Progenitor cell of endocrine pancreas (in vitro differentiated cells): ENCODE data around the gene ECHDC1. TPM values are rescaled to one million over a fixed set of nuclear protein-coding genes. Genes with fewer than 3 reads are reported as not detected.

Experiments
- DNase-seq: peaks from one replicate; pipeline ENCODE4 v3.0.0; 2021; ENCODE audit warnings: low spot score; ENCODE audit not compliant: unreplicated experiment
- H3K27ac Mint-ChIP-seq: 2 replicates; pipeline ENCODE4 v1.8.0; 2021; ENCODE audit warnings: mild to moderate bottlenecking, moderate library complexity, mixed read lengths
- H3K27me3 Mint-ChIP-seq: 2 replicates; pipeline ENCODE4 v1.8.0; 2021; ENCODE audit warnings: mixed read lengths
- H3K36me3 Mint-ChIP-seq: 2 replicates; pipeline ENCODE4 v1.8.0; 2022; ENCODE audit warnings: mixed read lengths; ENCODE audit not compliant: insufficient read depth
- H3K4me1 Mint-ChIP-seq: 2 replicates; pipeline ENCODE4 v1.8.0; 2021; ENCODE audit warnings: low read depth, mixed read lengths
- H3K4me3 Mint-ChIP-seq: 2 replicates; pipeline ENCODE4 v1.8.0; 2021; ENCODE audit warnings: low read depth, mild to moderate bottlenecking, moderate library complexity, mixed read lengths
- H3K9me3 Mint-ChIP-seq: 2 replicates; pipeline ENCODE4 v1.8.0; 2021; ENCODE audit warnings: low read depth, mixed read lengths
- total RNA-seq: library from RNA; stranded (reverse); gene quantifications from 2 replicates; pipeline ENCODE4 v1.2.1, GENCODE V29; 2021
- TF ChIP-seq, protein P1 (sequence below): fragments of 200-600 bp; sonication (generic); IDR thresholded peaks from one replicate; pipeline ENCODE4 v1.5.0; 2021; ENCODE audit warnings: antibody characterized with exemption, mild to moderate bottlenecking; ENCODE audit not compliant: unreplicated experiment

Gene ECHDC1
- total RNA-seq, 1 donor from 2014 or later = 60.3 TPM

DNA sequence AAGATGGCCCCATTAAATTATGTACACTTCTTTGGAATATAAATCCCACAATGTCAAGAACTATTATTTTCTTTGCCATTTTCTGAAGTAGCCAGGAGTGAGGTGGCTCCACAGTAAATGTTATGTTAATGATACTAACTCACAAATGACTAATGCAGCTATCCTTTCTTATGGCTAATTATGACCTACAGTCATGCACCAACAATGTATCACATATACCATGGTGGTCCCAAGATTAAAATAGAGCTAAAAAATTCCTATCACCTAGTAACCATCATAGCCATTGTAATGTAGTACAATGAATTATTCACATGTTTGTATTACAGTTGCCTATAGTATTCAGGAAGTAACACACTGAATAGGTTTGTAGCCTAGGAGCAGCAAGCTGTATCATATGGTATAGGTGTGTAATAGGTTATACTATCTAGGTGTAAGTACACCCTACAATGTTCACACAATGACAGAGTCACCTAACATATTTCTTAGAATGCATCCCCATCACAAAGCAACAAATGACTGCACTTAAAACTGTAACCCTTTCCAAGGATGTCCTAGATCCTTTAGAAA lies 15.3 kb downstream of the ECHDC1 start:
- Mint-ChIP-seq H3K36me3 (peaks cover 18% of the 10 kb centered on the region), H3K27ac (no peak overlapping the region), H3K27me3 (no peaks in the 10 kb centered on the region), H3K4me1 (peaks cover 6% of the 10 kb centered on the region), H3K4me3 (no peak overlapping the region), H3K9me3 (no peaks in the 10 kb centered on the region)
- no peak for DNase-seq
- TF ChIP-seq, protein P1, sequence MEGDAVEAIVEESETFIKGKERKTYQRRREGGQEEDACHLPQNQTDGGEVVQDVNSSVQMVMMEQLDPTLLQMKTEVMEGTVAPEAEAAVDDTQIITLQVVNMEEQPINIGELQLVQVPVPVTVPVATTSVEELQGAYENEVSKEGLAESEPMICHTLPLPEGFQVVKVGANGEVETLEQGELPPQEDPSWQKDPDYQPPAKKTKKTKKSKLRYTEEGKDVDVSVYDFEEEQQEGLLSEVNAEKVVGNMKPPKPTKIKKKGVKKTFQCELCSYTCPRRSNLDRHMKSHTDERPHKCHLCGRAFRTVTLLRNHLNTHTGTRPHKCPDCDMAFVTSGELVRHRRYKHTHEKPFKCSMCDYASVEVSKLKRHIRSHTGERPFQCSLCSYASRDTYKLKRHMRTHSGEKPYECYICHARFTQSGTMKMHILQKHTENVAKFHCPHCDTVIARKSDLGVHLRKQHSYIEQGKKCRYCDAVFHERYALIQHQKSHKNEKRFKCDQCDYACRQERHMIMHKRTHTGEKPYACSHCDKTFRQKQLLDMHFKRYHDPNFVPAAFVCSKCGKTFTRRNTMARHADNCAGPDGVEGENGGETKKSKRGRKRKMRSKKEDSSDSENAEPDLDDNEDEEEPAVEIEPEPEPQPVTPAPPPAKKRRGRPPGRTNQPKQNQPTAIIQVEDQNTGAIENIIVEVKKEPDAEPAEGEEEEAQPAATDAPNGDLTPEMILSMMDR = no peak

DNA sequence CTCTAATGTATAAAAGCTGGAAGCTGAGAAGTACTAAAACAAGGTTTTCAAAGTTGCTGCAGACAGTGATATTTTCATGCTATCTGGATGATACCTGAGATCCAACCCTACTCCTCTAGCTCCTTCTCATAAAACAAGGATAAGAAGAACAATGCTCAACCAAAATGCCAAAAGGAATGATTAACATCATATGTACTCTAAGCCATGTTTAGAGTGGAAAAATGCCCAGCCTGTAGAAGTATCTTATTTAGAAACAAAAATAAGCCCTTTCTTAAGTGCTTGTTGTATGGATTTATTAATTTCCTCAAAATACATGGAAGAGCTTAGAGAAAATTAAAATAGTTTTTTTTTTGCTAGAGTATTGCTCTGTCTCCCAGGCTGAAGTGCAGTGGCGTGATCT lies 23.7 kb downstream of the ECHDC1 start:
- H3K27ac Mint-ChIP-seq = peak overlapping the region; percentile 15
- H3K4me3 Mint-ChIP-seq = no peak overlapping the region
- peaks cover 18% of the 10 kb centered on the region for H3K36me3 Mint-ChIP-seq
- H3K9me3 Mint-ChIP-seq = no peaks in the 10 kb centered on the region
- peaks cover 6% of the 10 kb centered on the region for H3K4me1 Mint-ChIP-seq
- no peaks in the 10 kb centered on the region for H3K27me3 Mint-ChIP-seq
- TF ChIP-seq, protein P1 = no peak
- no peak for DNase-seq

DNA sequence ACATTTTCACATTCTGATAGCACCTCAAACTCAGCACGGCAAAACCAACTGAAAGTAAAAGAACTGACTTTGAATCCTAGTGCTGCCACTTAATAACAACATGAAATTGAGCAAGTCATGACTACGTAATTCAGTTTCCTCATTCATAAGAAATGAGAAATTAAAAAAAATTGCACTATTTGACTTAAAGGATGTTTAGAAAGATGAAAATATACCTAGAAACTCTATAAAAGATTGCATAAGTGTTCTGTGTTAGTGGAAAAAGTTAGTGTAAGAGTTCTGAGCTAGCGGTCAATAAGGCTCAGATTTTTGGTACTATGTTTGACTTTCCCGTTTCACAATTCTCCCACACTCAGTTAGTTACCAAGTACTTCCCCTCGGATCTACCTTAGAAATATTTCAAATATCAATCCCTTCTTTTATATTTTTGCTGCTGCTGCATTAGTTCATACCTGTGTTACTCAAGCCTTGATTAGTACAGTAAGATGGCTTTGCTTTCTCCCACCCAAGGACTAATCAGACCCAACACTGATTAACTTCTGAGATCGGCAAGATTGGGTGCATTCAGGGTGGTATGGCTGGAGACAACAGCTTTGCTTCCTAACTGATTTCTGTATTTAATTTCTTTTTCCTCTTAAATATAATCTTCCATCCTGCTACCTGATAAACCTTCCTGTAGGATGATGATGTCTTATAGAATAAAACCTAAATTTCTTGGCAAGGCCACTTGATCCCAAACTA lies 25.9 kb downstream of the ECHDC1 start:
- no peak overlapping the region for H3K4me3 Mint-ChIP-seq
- DNase-seq = no peak
- TF ChIP-seq, protein P1 = no peak
- no peak overlapping the region for H3K27ac Mint-ChIP-seq
- no peaks in the 10 kb centered on the region for H3K9me3 Mint-ChIP-seq
- H3K27me3 Mint-ChIP-seq = no peaks in the 10 kb centered on the region
- peaks cover 18% of the 10 kb centered on the region for H3K36me3 Mint-ChIP-seq
- peaks cover 6% of the 10 kb centered on the region for H3K4me1 Mint-ChIP-seq

DNA sequence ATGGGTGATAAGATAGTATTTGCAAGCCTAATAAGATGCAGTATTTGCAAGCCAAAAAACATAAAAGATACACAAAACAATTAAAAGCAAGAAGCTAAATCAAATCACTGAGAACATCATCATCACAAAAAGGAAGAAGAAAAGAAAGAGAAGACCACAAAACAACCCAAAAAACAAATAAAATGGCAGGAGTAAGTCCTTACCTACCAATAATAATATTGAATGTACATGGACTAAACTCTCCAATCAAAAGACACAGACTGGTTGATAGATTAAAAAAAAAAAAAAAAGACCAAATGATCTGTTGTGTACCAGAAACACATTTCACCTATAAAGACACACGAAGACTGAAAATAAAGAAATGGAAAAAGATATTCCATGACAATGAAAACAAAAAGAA lies 37.7 kb downstream of the ECHDC1 start:
- TF ChIP-seq, protein P1 = no peak
- H3K27me3 Mint-ChIP-seq = no peaks in the 10 kb centered on the region
- H3K27ac Mint-ChIP-seq = no peak overlapping the region
- H3K36me3 Mint-ChIP-seq = peaks cover 47% of the 10 kb centered on the region
- H3K4me1 Mint-ChIP-seq = no peaks in the 10 kb centered on the region
- peaks cover 32% of the 10 kb centered on the region for H3K9me3 Mint-ChIP-seq
- no peak for DNase-seq
- H3K4me3 Mint-ChIP-seq = no peak overlapping the region

DNA sequence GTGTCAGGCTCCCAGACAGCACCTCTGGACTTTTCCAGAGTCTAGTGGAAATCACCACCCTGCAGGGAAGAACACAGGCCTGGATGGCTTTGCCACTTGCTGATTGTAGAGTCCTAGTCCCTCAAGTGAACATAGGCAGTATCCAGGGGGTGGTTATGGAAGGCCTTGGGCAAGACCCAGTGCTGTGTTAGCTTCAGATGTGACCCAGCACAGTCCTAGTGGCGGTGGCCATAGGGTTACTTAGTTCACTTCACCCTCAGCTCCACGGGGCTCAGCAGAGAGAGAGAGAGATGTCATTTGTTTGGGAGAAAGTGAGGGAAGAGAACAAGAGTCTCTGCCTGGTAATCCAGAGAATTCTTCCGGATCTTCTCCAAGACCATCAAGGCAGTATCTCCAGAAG lies 39.5 kb downstream of the ECHDC1 start:
- TF ChIP-seq, protein P1 = no peak
- DNase-seq = no peak
- Mint-ChIP-seq H3K27me3 (no peaks in the 10 kb centered on the region), H3K27ac (no peak overlapping the region), H3K9me3 (peaks cover 23% of the 10 kb centered on the region), H3K36me3 (peaks cover 32% of the 10 kb centered on the region), H3K4me1 (no peaks in the 10 kb centered on the region), H3K4me3 (no peak overlapping the region)
